Gastroesophageal sphincter (tissue), 3 donors: ENCODE measurements around the gene MYBBP1A.

Experiments used
- CTCF ChIP-seq, 4 experiments: fragments of 200-600 bp in 2 of 4; fragments of 450-650 bp in 2 of 4; sonication (generic) in 1 of 4; IDR thresholded peaks; one replicate each; pipeline ENCODE4 v1.5.1; 2017 to 2019; ENCODE audit warnings: antibody characterized with exemption in 4 of 4, mild to moderate bottlenecking in 2 of 4, moderate library complexity in 2 of 4
- POLR2AphosphoS5 ChIP-seq: sonication (generic); formaldehyde crosslinking; IDR thresholded peaks from one replicate; pipeline ENCODE4 v1.6.1; 2017; ENCODE audit warnings: antibody characterized with exemption

GRCh38 chr17:4562015-4562969, 7.1 kb upstream of the MYBBP1A start:
- TF ChIP-seq CTCF (IDR thresholded peaks at IDR 0.05), result no peak
- TF ChIP-seq POLR2AphosphoS5, result no peak
